K562 (cell line): ENCODE results near the gene NDST1. TPM values are rescaled to one million over a fixed set of nuclear protein-coding genes. Genes with fewer than 3 reads are reported as not detected.

Experiments
- BCL6 ChIP-seq: fragments of 250-450 bp; sonication (Bioruptor Pico); IDR thresholded peaks from 2 replicates; pipeline ENCODE4 v1.4.0; 2020
- CBX8 ChIP-seq: fragments of 200-600 bp; sonication (generic); IDR thresholded peaks from 2 replicates; pipeline ENCODE4 v1.6.1; 2012; ENCODE audit warnings: borderline replicate concordance, mixed run types, low read depth, mild to moderate bottlenecking, moderate library complexity, mixed read lengths, low read length, control low read depth, inconsistent platforms; ENCODE audit not compliant: poor library complexity, severe bottlenecking; ENCODE audit errors: extremely low read depth
- CHD1 ChIP-seq: fragments of 200-600 bp; sonication (generic); IDR thresholded peaks from one replicate; pipeline ENCODE4 v1.6.1; 2012; ENCODE audit warnings: mild to moderate bottlenecking, moderate library complexity, low read length, inconsistent platforms
- RBM39 ChIP-seq: fragments of 200-400 bp; formaldehyde crosslinking; optimal IDR thresholded peaks from 2 replicates; pipeline ENCODE3; 2018; ENCODE audit warnings: low read depth, low read length
- ZNF518B ChIP-seq: fragments of 250-450 bp; sonication (Bioruptor Pico); IDR thresholded peaks from 2 replicates; pipeline ENCODE4 v1.5.0; 2021; ENCODE audit warnings: mild to moderate bottlenecking, moderate library complexity
- polyA plus RNA-seq, 8 experiments: library from polyadenylated mRNA; depleted of rRNA in 4 of 8; stranded (reverse) in 5 of 8; unstranded in 3 of 8; fragments of >200 nt; fragmentation: Nextera tagmentation in 2 of 8; fragmentation: Illumina TruSeq in 1 of 8; extraction: Ambion mirVana in 2 of 8; extraction: Trizol in 1 of 8; gene quantifications; 2 replicates each; pipeline versions ENCODE4 v1.2.1 to v1.2.3, GENCODE V29; 2011 to 2014; ENCODE audit warnings: inconsistent platforms in 1 of 8, missing spikeins in 1 of 8
- total RNA-seq, 7 experiments: library from RNA; depleted of rRNA in 6 of 7; stranded (reverse); fragments of >200 nt in 6 of 7; fragmentation: Illumina TruSeq in 2 of 7; extraction: Trizol in 2 of 7; gene quantifications; 2 replicates each; pipeline versions ENCODE4 v1.2.1 to v1.2.3, GENCODE V29; 2011 to 2021; ENCODE audit warnings: low replicate concordance in 1 of 7

The NDST1 gene
- total and polyA plus RNA-seq, 9 of the 15 experiments (the other 6 are each of a cell fraction or from before 2014, with no cell fraction given), result 0.38 to 47.9 (median 9.9) TPM

- TF ChIP-seq BCL6 (no peak), RBM39 (no peak), CHD1 (no peak), CBX8 (no peak), ZNF518B (CRISPR knock-in tag) (no peak)
These were observed 22.1 kb upstream of the NDST1 start (continued) for GRCh38 chr5:150485693-150486401.
